HCT116 (cell line): Measurements from ENCODE around the gene LINS1. TPM values are rescaled to one million over a fixed set of nuclear protein-coding genes. Genes with fewer than 3 reads are reported as not detected.

Experiments
- ATAC-seq: fragments of 200-7000 bp; cut with Tn5 transposase; 2 replicates; pipeline ENCODE4 v1.9.1; 2020; ENCODE audit warnings: mild to moderate bottlenecking, moderate library complexity
- BruUV-seq: library from RNA; stranded (reverse); fragments of 400-500 nt; replicated peaks from 2 replicates; lab custom pipeline; 2021; lab: Mats Ljungman, UMichigan
- CTCF ChIA-PET: fragments of 300-600 bp; sonication (Branson Sonifier 250); formaldehyde crosslinking; loops from one replicate; lab custom pipeline; 2021; ENCODE audit warnings: antibody characterized with exemption; lab: Charles Lee
- POLR2A ChIA-PET: fragments of 300-600, 350-600 bp; sonication (Branson Sonifier 250); formaldehyde crosslinking; loops from one replicate; lab custom pipeline; 2021; ENCODE audit warnings: antibody characterized with exemption; lab: Charles Lee
- RAD21 ChIA-PET, 2 experiments: fragments of 300-600 bp; sonication (Branson Sonifier 250); formaldehyde crosslinking; loops; one replicate each; lab custom pipeline; 2023; ENCODE audit warnings: low total read pairs in 2 of 2; ENCODE audit not compliant: uncharacterized antibody in 2 of 2, unreplicated experiment in 2 of 2, low non-redundant PET in 1 of 2; lab: Charles Lee
- DNase-seq: peaks from one replicate; pipeline ENCODE4 v3.0.0-alpha.2; 2010; ENCODE audit warnings: low read depth, low spot score
- H2AFZ ChIP-seq: fragments of 200-600 bp; shearing (Covaris generic), sonication (generic); 2 replicates; pipeline ENCODE4 v1.6.1; 2017; ENCODE audit warnings: low read depth, mixed run types, mixed read lengths, antibody characterized with exemption, low read length; ENCODE audit not compliant: poor library complexity, severe bottlenecking
- H3K27ac ChIP-seq: 2 replicates; pipeline ENCODE4 v1.5.1; 2012; ENCODE audit warnings: low read depth, low read length
- H3K27me3 ChIP-seq: fragments of 200-600 bp; sonication (generic); 2 replicates; pipeline ENCODE4 v1.6.1; 2016; ENCODE audit warnings: mixed run types, low read length, mixed read lengths; ENCODE audit not compliant: insufficient read depth
- H3K36me3 ChIP-seq, 2 experiments: fragments of 200-500 bp in 1 of 2; fragments of 200-600 bp in 1 of 2; sonication (Bioruptor generic) in 1 of 2; sonication (generic) in 1 of 2; 2 replicates each; pipeline versions ENCODE4 v1.5.1 to v1.6.1; 2014 to 2016; ENCODE audit warnings: low read length in 2 of 2, inconsistent platforms in 1 of 2, mixed read lengths in 1 of 2, mixed run types in 1 of 2; ENCODE audit not compliant: insufficient read depth in 2 of 2, control insufficient read depth in 1 of 2
- H3K4me1 ChIP-seq, 2 experiments: fragments of 200-600 bp in 1 of 2; sonication (generic) in 1 of 2; 2 replicates each; pipeline versions ENCODE4 v1.5.1 to v1.6.1; 2012 to 2017; ENCODE audit warnings: low read length in 2 of 2, inconsistent platforms in 1 of 2, mild to moderate bottlenecking in 1 of 2, mixed read lengths in 1 of 2, mixed run types in 1 of 2, moderate library complexity in 1 of 2; ENCODE audit not compliant: insufficient read depth in 2 of 2, control insufficient read depth in 1 of 2
- H3K4me2 ChIP-seq: fragments of 200-600 bp; sonication (generic); 2 replicates; pipeline ENCODE4 v1.6.1; 2017; ENCODE audit warnings: mixed run types, low read length, mixed read lengths
- H3K4me3 ChIP-seq, 2 experiments: fragments of 200-600 bp in 1 of 2; sonication (generic) in 1 of 2; replicated peaks in 1 of 2; 2 replicates each; pipeline ENCODE4 v1.5.1; 2011 to 2016; ENCODE audit warnings: low read length in 2 of 2, control low read depth in 1 of 2, low read depth in 1 of 2, mild to moderate bottlenecking in 1 of 2, mixed read lengths in 1 of 2, mixed run types in 1 of 2
- H3K79me2 ChIP-seq: fragments of 200-600 bp; sonication (generic); 2 replicates; pipeline ENCODE4 v1.6.1; 2017; ENCODE audit warnings: mild to moderate bottlenecking, mixed run types, low read length, moderate library complexity, mixed read lengths; ENCODE audit not compliant: insufficient read depth
- H3K9ac ChIP-seq: fragments of 200-600 bp; sonication (generic); 2 replicates; pipeline ENCODE4 v1.6.1; 2016; ENCODE audit warnings: low read length, mixed read lengths
- H3K9me2 ChIP-seq: fragments of 200-600 bp; sonication (generic), shearing (Covaris generic); 2 replicates; pipeline ENCODE4 v1.6.1; 2017; ENCODE audit warnings: mixed run types, mild to moderate bottlenecking, moderate library complexity; ENCODE audit not compliant: insufficient read depth
- H3K9me3 ChIP-seq, 2 experiments: fragments of 200-500 bp in 1 of 2; fragments of 200-600 bp in 1 of 2; sonication (Bioruptor generic) in 1 of 2; sonication (generic) in 1 of 2; 2 replicates each; pipeline ENCODE4 v1.6.1; 2014 to 2017; ENCODE audit warnings: low read length in 2 of 2, mixed read lengths in 2 of 2, inconsistent platforms in 1 of 2, low read depth in 1 of 2, mild to moderate bottlenecking in 1 of 2, mixed run types in 1 of 2, moderate library complexity in 1 of 2; ENCODE audit not compliant: control insufficient read depth in 1 of 2, insufficient read depth in 1 of 2
- H4K20me1 ChIP-seq: fragments of 200-600 bp; sonication (generic), shearing (Covaris generic); 2 replicates; pipeline ENCODE4 v1.6.1; 2017; ENCODE audit warnings: mixed run types, mild to moderate bottlenecking, moderate library complexity; ENCODE audit not compliant: insufficient read depth
- EGR1 ChIP-seq: IDR thresholded peaks from 2 replicates; pipeline ENCODE4 v1.6.1; 2012; ENCODE audit warnings: low read depth
- EZH2 ChIP-seq: fragments of 200-600 bp; sonication (generic); IDR thresholded peaks from 2 replicates; pipeline ENCODE4 v1.6.1; 2017; ENCODE audit warnings: antibody characterized with exemption, mixed run types
- POLR2A ChIP-seq: IDR thresholded peaks from 2 replicates; pipeline ENCODE4 v1.7.0; 2011; ENCODE audit warnings: borderline replicate concordance; ENCODE audit not compliant: insufficient read depth, insufficient read length; ENCODE audit errors: extremely low read depth
- SIN3A ChIP-seq: IDR thresholded peaks from 2 replicates; pipeline ENCODE4 v1.6.1; 2012; ENCODE audit warnings: low read depth
- TCF7L2 ChIP-seq: IDR thresholded peaks from 2 replicates; pipeline ENCODE4 v1.7.0; 2011; ENCODE audit warnings: borderline replicate concordance, inconsistent platforms; ENCODE audit not compliant: insufficient read depth, insufficient read length; ENCODE audit errors: extremely low read depth
- intact Hi-C: fragments of 100-400 bp; cut with micrococcal nuclease; formaldehyde crosslinking; loops from 2 replicates; pipeline ENCODE4 v1.10.0; 2022
- total RNA-seq: library from RNA; stranded (reverse); gene quantifications from one replicate; pipeline ENCODE4 v1.2.1, GENCODE V29; 2021; ENCODE audit not compliant: unreplicated experiment
- TF ChIP-seq, protein P1 (sequence below): IDR thresholded peaks from 2 replicates; pipeline ENCODE4 v1.6.1; 2011; ENCODE audit warnings: mild to moderate bottlenecking, low read length, moderate library complexity; ENCODE audit not compliant: insufficient replicate concordance; ENCODE audit errors: extremely low read depth

The LINS1 gene
- total RNA-seq, 1 experiment from 2014 or later, result 14.7 TPM

DNA sequence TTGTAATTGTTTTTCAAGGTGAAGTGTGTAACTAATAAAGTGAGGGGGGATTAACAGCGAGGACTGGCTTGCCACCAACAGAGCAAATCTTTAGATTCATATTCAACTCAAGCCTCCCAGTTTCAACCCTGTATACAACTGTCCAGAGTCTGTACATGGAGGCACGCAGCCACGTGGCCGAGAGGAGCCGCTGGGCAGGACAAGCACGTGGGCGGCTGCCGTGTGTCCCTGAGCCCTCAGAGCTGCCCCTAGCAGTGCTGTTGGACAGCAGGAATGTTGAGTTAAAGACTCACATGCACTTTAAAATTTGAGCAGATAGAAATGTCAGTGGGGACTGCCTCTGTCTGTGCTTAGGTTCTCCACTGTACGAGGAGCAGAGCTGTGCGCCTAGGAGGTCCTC lies 29.8 kb upstream of the LINS1 start (continued):
- TF ChIP-seq, protein P1, sequence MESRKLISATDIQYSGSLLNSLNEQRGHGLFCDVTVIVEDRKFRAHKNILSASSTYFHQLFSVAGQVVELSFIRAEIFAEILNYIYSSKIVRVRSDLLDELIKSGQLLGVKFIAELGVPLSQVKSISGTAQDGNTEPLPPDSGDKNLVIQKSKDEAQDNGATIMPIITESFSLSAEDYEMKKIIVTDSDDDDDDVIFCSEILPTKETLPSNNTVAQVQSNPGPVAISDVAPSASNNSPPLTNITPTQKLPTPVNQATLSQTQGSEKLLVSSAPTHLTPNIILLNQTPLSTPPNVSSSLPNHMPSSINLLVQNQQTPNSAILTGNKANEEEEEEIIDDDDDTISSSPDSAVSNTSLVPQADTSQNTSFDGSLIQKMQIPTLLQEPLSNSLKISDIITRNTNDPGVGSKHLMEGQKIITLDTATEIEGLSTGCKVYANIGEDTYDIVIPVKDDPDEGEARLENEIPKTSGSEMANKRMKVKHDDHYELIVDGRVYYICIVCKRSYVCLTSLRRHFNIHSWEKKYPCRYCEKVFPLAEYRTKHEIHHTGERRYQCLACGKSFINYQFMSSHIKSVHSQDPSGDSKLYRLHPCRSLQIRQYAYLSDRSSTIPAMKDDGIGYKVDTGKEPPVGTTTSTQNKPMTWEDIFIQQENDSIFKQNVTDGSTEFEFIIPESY, result no peak

DNA sequence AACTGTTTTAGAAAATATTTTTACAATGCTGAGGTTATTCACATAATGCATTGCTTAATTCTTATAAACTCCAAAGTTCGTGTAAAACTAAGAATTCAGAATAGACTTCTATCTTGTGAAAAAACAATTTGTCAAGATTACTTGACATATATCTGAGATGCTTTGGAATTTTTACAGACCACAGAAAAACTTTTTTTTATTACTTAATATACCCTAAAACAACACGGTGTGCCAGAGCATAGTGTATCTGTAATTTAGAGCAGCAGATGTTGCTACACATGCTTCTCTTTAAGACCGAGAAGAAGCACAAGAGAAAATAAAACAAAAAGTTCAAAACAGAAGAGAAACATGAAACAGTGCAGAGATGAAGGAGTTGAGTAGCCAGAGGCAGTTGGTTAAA lies 26.8 kb upstream of the LINS1 start:
- ATAC-seq (no peak), DNase-seq (no peak)
- no peak overlapping the region for H3K9ac ChIP-seq
- H3K4me3 ChIP-seq, result no peak overlapping the region
- no peaks in the 10 kb centered on the region for H3K27me3 ChIP-seq
- no peaks in the 10 kb centered on the region for H3K9me2 ChIP-seq
- BruUV-seq, result no TSS peak
- RAD21 ChIA-PET, result no interaction called here
- no peak overlapping the region for H2AFZ ChIP-seq
- H3K9me3 ChIP-seq, result no peaks in the 10 kb centered on the region
- H4K20me1 ChIP-seq, result no peaks in the 10 kb centered on the region
- POLR2A ChIA-PET, result no interaction called here
- H3K79me2 ChIP-seq, result peaks cover 12% of the 10 kb centered on the region; the same call in 1 of the 2 replicates
- TF ChIP-seq SIN3A (no peak), POLR2A (no peak), EGR1 (no peak), TCF7L2 (no peak), EZH2 (no peak)
- TF ChIP-seq, all 23 proteins: peak for 0
- intact Hi-C loops, result loop anchor here (1.0 to 5.0 kb wide), 3 partner anchors 289 to 630 kb away; partner anchors contain the start of gene LRRK1
- Histone ChIP-seq H3K27ac (no peak overlapping the region), H3K4me2 (no peak overlapping the region), H3K4me1 (no peaks in the 10 kb centered on the region), H3K36me3 (peaks cover 5 to 9% of the 10 kb centered on the region in 2 experiments; a peak in 3 of 4 replicates)
- CTCF ChIA-PET, result no interaction called here
